Natural killer cell (primary cell): ENCODE data around the gene ATG12. TPM values are rescaled to one million over a fixed set of nuclear protein-coding genes. Genes with fewer than 3 reads are reported as not detected.

Experiments
- ATAC-seq, 3 donors: fragments of 150-1000 bp in 2 of 3; fragments of 200-7000 bp in 1 of 3; cut with Tn5 transposase; 1 replicate in 1 of 3; 2 replicates in 2 of 3; pipeline ENCODE4 v1.10.0; 2021; ENCODE audit warnings: mild to moderate bottlenecking in 2 of 3, moderate library complexity in 2 of 3
- DNase-seq, 2 donors: peaks; one replicate each; pipeline versions ENCODE4 v3.0.0 to v3.0.0-alpha.2; 2013 to 2021; ENCODE audit warnings: mixed read lengths in 1 of 2
- H3K27ac ChIP-seq: one replicate; pipeline ENCODE4 v1.5.1; 2013; ENCODE audit warnings: mild to moderate bottlenecking, low read length
- H3K27me3 ChIP-seq: one replicate; pipeline ENCODE4 v1.6.1; 2013; ENCODE audit warnings: low read length; ENCODE audit not compliant: control insufficient read depth, insufficient read depth
- H3K36me3 ChIP-seq: one replicate; pipeline ENCODE4 v1.6.1; 2013; ENCODE audit warnings: low read length; ENCODE audit not compliant: control insufficient read depth, insufficient read depth
- H3K4me1 ChIP-seq: one replicate; pipeline ENCODE4 v1.6.1; 2013; ENCODE audit warnings: low read length; ENCODE audit not compliant: control insufficient read depth, insufficient read depth
- H3K4me3 ChIP-seq: one replicate; pipeline ENCODE4 v1.5.1; 2013; ENCODE audit warnings: low read length
- H3K9me3 ChIP-seq: one replicate; pipeline ENCODE4 v1.6.1; 2013; ENCODE audit warnings: low read length; ENCODE audit not compliant: control insufficient read depth, insufficient read depth
- H3K27ac Mint-ChIP-seq, 2 donors: one replicate each; pipeline ENCODE4 v1.8.0; 2022; ENCODE audit warnings: mild to moderate bottlenecking in 2 of 2, mixed read lengths in 2 of 2, moderate library complexity in 1 of 2
- H3K27me3 Mint-ChIP-seq, 2 donors: one replicate each; pipeline ENCODE4 v1.8.0; 2022; ENCODE audit warnings: low read depth in 2 of 2, mixed read lengths in 2 of 2
- H3K36me3 Mint-ChIP-seq: one replicate; pipeline ENCODE4 v1.8.0; 2022; ENCODE audit warnings: mixed read lengths
- H3K4me1 Mint-ChIP-seq, 2 donors: one replicate each; pipeline ENCODE4 v1.8.0; 2022; ENCODE audit warnings: mixed read lengths in 2 of 2
- H3K4me3 Mint-ChIP-seq: one replicate; pipeline ENCODE4 v1.8.0; 2022; ENCODE audit warnings: mild to moderate bottlenecking, moderate library complexity, mixed read lengths
- H3K9me3 Mint-ChIP-seq, 2 donors: one replicate each; pipeline ENCODE4 v1.8.0; 2022; ENCODE audit warnings: mixed read lengths in 2 of 2
- CTCF ChIP-seq: fragments of 200-600 bp; IDR thresholded peaks from one replicate; pipeline ENCODE4 v1.8.0; 2022; ENCODE audit warnings: antibody characterized with exemption
- WGBS: methylation state at CpG from one replicate; pipeline ENCODE4 v1.1.7; 2013; ENCODE audit warnings: missing lambda C conversion rate; ENCODE audit not compliant: insufficient coverage; 5-methylcytosine and 5-hydroxymethylcytosine counted together
- intact Hi-C: fragments of 100-400 bp; cut with micrococcal nuclease; formaldehyde crosslinking; loops from one replicate; pipeline ENCODE4 v1.14.2; 2022
- total RNA-seq, 4 donors: library from RNA; stranded (reverse); fragments of 120-200 nt in 1 of 4; gene quantifications; one replicate each; pipeline versions ENCODE4 v1.2.3 to v1.2.4, GENCODE V29; 2013 to 2022

The ATG12 gene
- total RNA-seq, 3 donors from 2014 or later (not counting 1 experiment from before 2014, with no cell fraction given), result 88.9 to 108 (median 92.9) TPM

GRCh38 chr5:115859378-115859777, 18.0 kb upstream of the ATG12 start:
- Mint-ChIP-seq H3K4me3 (no peak overlapping the region), H3K9me3 (no peaks in the 10 kb centered on the region), H3K27me3 (no peaks in the 10 kb centered on the region), H3K27ac (no peak overlapping the region), H3K4me1 (peaks cover 20 to 26% of the 10 kb centered on the region in 2 donors), H3K36me3 (no peaks in the 10 kb centered on the region)
- H3K9me3 ChIP-seq, result no peaks in the 10 kb centered on the region
- intact Hi-C loops, result no loop called here
- ATAC-seq (no peak), DNase-seq (no peak)
- H3K27me3 ChIP-seq, result no peaks in the 10 kb centered on the region
- H3K27ac ChIP-seq, result no peak overlapping the region
- H3K4me1 ChIP-seq, result no peaks in the 10 kb centered on the region
- H3K36me3 ChIP-seq, result no peaks in the 10 kb centered on the region
- no peak for TF ChIP-seq CTCF
- H3K4me3 ChIP-seq, result no peak overlapping the region

DNA sequence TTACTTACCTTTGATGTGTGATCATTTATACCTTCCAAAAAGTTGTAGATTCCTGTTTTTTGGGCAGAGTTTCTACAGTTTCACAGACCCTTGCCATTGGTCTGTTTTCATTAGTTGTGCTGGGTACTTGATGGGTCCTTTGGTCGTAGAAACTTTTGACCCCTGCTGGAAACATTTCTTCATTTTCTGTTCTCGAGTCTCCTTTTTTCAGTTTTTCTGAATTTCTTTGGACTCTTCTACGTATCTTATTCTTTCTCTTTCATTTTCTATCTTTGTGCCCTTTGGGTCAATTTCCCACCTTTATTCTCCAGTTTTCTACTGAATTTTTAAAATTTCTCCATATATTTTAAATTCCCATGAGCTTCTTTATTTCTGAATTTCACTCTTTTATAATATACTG, 17.0 kb upstream of the ATG12 start:
- peak overlapping the region; percentile 73 for H3K4me3 Mint-ChIP-seq
- Histone ChIP-seq H3K27me3 (no peaks in the 10 kb centered on the region), H3K9me3 (no peaks in the 10 kb centered on the region), H3K27ac (no peak overlapping the region), H3K4me1 (no peaks in the 10 kb centered on the region), H3K36me3 (no peaks in the 10 kb centered on the region), H3K4me3 (no peak overlapping the region)
- H3K4me1 Mint-ChIP-seq, result peaks cover 27 to 32% of the 10 kb centered on the region in 2 donors
- TF ChIP-seq CTCF, result no peak
- H3K27ac Mint-ChIP-seq, result peak overlapping the region; percentile 37 to 80
- H3K9me3 Mint-ChIP-seq, result no peaks in the 10 kb centered on the region
- no peaks in the 10 kb centered on the region for H3K36me3 Mint-ChIP-seq
- WGBS, result 67% methylated on average over 3 of the region's 3 CpGs
- intact Hi-C loops, result no loop called here
- ATAC-seq (no peak), DNase-seq (no peak)
- no peaks in the 10 kb centered on the region for H3K27me3 Mint-ChIP-seq

- Histone ChIP-seq H3K36me3 (no peaks in the 10 kb centered on the region), H3K27me3 (no peaks in the 10 kb centered on the region), H3K27ac (no peak overlapping the region), H3K4me3 (no peak overlapping the region), H3K4me1 (no peaks in the 10 kb centered on the region), H3K9me3 (no peaks in the 10 kb centered on the region)
- ATAC-seq (no peak), DNase-seq (no peak)
- Mint-ChIP-seq H3K27me3 (no peaks in the 10 kb centered on the region), H3K4me1 (peaks cover 27 to 35% of the 10 kb centered on the region in 2 donors), H3K4me3 (no peak overlapping the region), H3K27ac (peak overlapping the region; percentile 37 to 80), H3K36me3 (no peaks in the 10 kb centered on the region), H3K9me3 (no peaks in the 10 kb centered on the region)
- intact Hi-C loops, result no loop called here
- no peak for TF ChIP-seq CTCF
- no CpG with 5 or more reads among the region's 2 CpGs for WGBS
Observed at GRCh38 chr5:115857626-115858349, 16.4 kb upstream of the ATG12 start.

DNA sequence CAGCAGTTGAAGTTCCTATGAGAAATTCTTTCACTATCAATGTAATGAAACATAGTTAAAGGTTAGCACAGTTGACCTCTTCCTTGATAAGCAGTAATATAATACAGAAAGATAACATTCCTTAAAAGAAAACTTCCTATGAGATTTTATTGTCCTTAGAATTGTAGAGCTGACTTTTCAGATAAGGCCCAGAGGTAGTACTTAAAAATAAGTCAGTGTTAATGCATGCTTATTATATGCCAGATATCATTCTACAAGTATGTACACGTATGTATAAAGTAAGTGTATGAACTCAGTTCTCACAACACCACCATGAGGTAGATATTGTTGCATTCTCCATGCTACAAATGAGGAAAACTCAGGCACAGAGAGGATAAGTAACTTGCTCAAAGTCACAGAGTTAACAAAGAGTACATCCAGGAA, 15.7 kb upstream of the ATG12 start:
- ATAC-seq (no peak), DNase-seq (no peak)
- Histone ChIP-seq H3K27me3 (no peaks in the 10 kb centered on the region), H3K4me3 (no peak overlapping the region), H3K4me1 (no peaks in the 10 kb centered on the region), H3K27ac (no peak overlapping the region), H3K36me3 (no peaks in the 10 kb centered on the region), H3K9me3 (no peaks in the 10 kb centered on the region)
- peaks cover 27 to 35% of the 10 kb centered on the region in 2 donors for H3K4me1 Mint-ChIP-seq
- WGBS, result no CpG with 5 or more reads among the region's 1 CpG
- H3K4me3 Mint-ChIP-seq, result no peak overlapping the region
- intact Hi-C loops, result no loop called here
- no peak overlapping the region for H3K27ac Mint-ChIP-seq
- TF ChIP-seq CTCF, result no peak
- no peaks in the 10 kb centered on the region for H3K9me3 Mint-ChIP-seq
- H3K36me3 Mint-ChIP-seq, result no peaks in the 10 kb centered on the region
- no peaks in the 10 kb centered on the region for H3K27me3 Mint-ChIP-seq
